AG09309 (cell line): Measurements from ENCODE around the gene TANK.

Experiments
- DNase-seq: peaks from one replicate; pipeline ENCODE4 v3.0.0-alpha.2; 2010; ENCODE audit warnings: low read depth
- H3K4me3 ChIP-seq: 2 replicates; pipeline ENCODE4 v1.5.1; 2011; ENCODE audit warnings: mild to moderate bottlenecking, low read depth, low read length, moderate library complexity; ENCODE audit not compliant: control insufficient read depth
- TF ChIP-seq, protein P1 (sequence below): IDR thresholded peaks from 2 replicates; pipeline ENCODE4 v1.5.1; 2011; ENCODE audit warnings: mild to moderate bottlenecking, low read depth, low read length, inconsistent platforms; ENCODE audit not compliant: insufficient read depth, control insufficient read depth; ENCODE audit errors: missing control alignments

TANK gene

DNA sequence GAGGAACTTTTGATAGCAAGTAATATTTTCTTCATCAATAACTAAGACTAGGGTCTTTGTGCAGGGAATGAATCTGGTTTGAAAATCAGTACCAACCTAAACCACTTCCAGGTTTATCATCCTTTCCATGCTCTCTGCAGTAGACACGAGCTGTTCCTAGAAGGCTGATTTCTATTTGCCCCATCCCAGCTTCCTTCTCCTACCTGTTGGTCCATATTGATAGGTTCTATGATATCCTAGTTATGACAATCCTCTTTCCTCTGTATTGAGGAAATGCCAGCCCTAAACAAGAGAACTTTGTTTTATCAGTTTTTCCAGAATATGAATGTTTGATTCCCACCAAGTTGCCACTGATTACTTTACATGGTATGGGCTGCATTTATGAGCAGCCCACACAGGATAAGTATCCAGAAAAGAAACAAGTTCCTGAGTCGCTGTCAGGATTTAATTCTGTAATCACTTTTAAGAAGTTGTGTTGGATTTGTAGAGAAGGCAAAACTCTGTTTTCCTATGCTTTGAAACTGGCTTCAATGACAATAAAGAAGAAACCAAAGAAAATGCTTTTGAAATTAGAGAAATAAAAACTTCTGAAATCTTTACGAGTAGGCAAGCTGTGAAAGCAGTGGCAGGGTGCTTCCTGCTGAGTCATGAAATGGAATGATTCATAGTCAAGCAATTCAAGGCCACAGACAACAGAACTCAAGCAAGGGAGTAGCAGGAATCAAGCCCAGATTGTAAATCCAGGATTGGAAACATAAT is 37.3 kb upstream of the TANK start:
- peak; percentile 84 for DNase-seq
- TF ChIP-seq, protein P1, sequence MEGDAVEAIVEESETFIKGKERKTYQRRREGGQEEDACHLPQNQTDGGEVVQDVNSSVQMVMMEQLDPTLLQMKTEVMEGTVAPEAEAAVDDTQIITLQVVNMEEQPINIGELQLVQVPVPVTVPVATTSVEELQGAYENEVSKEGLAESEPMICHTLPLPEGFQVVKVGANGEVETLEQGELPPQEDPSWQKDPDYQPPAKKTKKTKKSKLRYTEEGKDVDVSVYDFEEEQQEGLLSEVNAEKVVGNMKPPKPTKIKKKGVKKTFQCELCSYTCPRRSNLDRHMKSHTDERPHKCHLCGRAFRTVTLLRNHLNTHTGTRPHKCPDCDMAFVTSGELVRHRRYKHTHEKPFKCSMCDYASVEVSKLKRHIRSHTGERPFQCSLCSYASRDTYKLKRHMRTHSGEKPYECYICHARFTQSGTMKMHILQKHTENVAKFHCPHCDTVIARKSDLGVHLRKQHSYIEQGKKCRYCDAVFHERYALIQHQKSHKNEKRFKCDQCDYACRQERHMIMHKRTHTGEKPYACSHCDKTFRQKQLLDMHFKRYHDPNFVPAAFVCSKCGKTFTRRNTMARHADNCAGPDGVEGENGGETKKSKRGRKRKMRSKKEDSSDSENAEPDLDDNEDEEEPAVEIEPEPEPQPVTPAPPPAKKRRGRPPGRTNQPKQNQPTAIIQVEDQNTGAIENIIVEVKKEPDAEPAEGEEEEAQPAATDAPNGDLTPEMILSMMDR: no peak
- no peak overlapping the region for H3K4me3 ChIP-seq

DNA sequence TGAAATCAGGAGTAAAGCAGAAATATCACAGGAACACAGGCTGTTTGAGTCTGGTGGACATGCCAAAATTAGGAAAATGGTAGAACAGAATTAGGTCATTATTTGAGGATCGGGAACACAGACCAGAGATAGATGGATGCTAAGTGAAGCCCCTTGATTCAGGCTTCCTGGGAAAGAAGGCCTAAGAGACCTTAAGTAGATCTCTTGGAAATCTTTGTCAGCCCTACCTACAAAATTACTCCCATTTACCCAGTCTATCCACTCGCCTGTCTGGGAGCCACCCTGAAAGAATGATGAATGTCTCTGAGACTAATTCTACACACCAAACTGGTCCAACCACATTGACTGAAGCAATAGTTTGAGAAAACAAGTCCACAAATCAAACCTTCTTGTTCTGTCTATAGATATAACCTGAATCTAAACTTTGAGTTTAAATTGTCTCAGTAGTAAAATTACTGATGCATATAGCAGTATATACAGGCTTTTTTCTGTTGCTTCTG is 36.6 kb upstream of the TANK start:
- TF ChIP-seq, protein P1: no peak
- DNase-seq: no peak
- H3K4me3 ChIP-seq: no peak overlapping the region

DNA sequence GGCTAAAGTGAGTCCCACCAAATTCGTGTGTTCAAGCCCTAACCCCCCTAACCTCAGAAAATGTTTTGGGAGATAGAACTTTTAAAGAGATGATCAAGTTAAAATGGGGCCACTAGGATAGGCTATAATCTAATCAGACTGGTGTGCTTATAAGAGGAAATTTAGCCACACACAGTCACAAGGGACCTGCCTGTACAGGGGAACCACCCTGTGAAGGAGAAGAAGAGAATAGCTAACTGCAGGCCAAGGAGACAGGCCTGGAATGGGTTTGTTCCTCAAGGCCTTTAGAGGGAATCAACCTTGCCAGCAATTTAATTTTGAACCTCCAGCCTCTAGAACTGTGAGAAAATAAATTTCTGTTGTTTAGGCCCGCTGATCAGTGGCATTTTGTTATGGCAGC is 36.0 kb upstream of the TANK start:
- no peak for DNase-seq

DNA sequence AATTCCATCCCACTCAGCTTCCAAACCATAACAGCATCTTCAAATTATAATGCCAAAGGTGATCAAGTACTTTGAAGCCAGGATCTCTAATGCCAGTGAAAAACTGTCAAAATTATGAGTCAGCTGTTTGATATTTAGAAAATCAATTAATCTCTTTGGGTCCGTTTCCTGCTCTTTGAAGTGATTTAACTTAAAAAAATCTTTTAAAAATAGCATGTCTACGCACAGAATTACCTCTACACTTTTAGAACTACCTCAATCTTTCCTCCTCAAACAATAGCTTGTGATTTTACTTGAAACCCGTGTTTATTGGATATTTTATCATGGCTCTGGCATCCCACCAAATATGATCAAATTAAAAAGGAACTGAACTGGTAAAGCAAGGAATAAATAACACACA is 31.3 kb upstream of the TANK start:
- TF ChIP-seq, protein P1: no peak
- DNase-seq: no peak
- H3K4me3 ChIP-seq: no peak overlapping the region

More for the DNA sequence above, 36.0 kb upstream of the TANK start:
- no peak overlapping the region for H3K4me3 ChIP-seq
- TF ChIP-seq, protein P1: no peak

DNA sequence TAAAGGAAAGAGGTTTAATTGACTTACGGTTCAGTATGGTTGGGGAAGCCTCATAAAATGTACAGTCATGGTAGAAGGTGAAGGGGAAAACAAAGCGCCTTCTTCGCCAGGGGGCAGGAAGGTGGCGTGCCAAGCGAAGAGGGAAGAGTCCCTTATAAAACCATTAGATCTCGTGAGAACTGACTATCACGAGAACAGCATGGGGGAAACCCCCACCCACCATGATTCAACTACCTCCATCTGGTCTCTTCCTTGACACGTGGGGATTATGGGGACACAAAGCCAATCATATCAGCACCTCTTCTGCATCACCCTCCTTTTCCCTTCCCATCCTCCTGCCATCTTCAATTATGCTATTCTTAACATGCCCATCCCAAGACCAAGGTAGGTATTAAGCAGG is 29.9 kb upstream of the TANK start:
- no peak for DNase-seq
- no peak overlapping the region for H3K4me3 ChIP-seq
- TF ChIP-seq, protein P1: no peak

DNA sequence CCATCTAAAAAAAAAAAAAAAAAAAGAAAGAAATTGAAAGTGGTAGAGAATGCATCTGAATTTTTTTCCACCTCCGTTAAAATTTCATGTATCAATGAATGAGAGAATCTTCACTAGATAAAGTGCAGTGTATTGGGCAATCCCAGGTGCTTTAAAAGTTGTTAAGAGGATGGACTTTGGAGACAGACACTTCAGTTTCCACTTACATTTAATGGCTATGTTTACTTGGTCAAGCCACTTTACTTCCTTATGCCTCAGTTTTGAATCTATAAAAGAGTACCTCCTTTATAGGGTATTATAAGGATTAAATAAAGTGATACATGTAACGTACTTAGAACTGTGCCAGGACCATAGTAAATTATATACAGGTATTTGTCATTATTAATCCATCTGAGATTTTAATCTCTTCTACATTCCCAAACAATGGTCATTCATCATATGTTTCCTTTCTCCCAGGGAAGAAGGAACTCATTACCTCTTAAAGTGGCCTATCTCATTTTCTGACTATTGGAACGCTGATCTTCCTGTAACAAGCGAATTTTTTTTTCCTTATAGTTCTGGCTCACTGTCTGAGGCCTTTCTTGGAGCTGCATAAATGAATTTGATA is 29.1 kb upstream of the TANK start:
- no peak for DNase-seq
- no peak overlapping the region for H3K4me3 ChIP-seq
- TF ChIP-seq, protein P1: no peak
